DMS114 treated with DMSO at 0.1 percent for 48 hours (cell line): ENCODE data around the gene DTWD2.
A peak's percentile ranks its signal among the peaks of the same experiment; 100 is the strongest.

ENCODE experiments used
- DNase-seq: peaks from one replicate; lab custom pipeline; 2025; ENCODE audit not compliant: unreplicated experiment; lab: John Stamatoyannopoulos, UW

DTWD2 gene, protein sequence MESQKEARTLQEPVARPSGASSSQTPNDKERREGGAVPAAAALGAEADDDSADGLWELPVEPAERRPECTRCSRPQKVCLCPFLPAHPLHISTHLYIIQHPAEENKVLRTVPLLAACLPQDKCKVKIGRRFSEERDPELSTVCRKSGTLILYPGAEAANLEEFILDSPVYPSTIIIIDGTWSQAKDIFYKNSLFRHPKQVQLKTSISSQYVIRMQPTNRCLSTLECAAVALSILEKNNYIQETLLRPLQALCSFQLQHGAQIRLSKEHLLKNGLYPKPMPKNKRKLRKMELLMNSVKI

DNA sequence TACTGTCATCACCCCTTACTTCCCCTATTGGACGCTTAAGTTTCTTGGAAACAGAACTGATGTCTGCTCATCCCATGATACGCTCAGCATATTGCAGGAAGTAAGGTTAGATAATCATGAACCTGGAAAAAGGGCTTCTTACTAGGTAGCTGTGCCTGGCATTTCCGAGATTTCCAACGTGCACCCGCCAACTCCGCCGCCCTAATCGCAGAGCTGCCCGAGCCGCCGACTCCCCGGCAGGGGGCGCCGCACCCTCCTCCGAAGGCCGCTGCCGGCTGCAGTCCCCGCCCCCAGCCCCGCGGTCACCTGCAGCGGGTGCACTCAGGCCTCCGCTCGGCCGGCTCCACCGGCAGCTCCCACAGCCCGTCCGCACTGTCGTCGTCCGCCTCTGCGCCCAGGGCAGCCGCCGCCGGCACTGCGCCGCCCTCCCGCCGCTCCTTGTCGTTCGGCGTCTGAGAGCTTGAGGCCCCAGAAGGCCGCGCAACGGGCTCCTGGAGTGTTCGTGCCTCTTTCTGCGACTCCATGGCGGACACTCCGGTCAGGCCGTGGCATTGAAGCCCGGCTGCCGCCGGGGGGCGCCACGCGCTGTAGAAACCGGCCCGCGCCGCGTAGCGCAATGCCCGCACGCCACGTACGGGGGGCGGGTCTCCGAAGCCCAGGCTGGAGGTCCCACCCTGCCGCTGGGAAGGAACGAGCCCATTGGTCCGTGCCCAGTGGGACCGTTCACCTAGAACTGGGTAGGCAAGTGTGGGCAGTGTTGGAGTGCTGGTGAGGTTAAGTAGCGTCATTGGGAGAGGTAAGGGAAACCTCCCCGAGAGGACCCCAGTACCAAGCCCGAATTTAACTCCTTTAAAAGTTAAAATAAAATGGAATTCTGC, at the start of gene DTWD2:
TSS of gene DTWD2 (minus strand) at position 560 of the 878 bp plus-strand sequence. CDS start at position 524, 36 bp downstream.
- peak; percentile 83 for DNase-seq

GRCh38 chr5:119037496-119038215, 49.3 kb upstream of the DTWD2 start:
- DNase-seq = no peak

GRCh38 chr5:119036101-119036762, 47.9 kb upstream of the DTWD2 start:
- DNase-seq = no peak

GRCh38 chr5:119033135-119033534, 44.8 kb upstream of the DTWD2 start:
- DNase-seq = no peak

GRCh38 chr5:119032656-119033055, 44.3 kb upstream of the DTWD2 start:
- no peak for DNase-seq

DNA sequence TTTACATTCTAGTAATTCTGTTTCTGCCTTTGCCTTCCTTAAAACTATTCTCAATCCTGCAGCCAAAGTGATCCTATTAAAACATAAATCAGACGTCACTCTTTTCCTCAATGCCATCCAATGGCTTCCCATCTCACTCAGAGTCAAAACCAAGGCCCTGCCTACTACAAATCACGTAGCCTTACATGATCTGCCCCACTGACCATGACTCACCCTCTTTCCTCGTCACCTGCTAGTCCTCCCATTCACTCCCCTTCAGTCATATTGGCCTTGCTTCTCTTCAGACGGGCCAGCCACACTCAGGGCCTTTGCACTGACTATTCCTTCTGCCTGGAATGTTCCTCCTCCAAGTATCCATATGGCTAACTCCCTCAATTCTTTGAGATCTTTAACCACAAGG, 43.6 kb upstream of the DTWD2 start:
- DNase-seq = no peak

GRCh38 chr5:119031011-119031886, 42.9 kb upstream of the DTWD2 start:
- DNase-seq = no peak

DNA sequence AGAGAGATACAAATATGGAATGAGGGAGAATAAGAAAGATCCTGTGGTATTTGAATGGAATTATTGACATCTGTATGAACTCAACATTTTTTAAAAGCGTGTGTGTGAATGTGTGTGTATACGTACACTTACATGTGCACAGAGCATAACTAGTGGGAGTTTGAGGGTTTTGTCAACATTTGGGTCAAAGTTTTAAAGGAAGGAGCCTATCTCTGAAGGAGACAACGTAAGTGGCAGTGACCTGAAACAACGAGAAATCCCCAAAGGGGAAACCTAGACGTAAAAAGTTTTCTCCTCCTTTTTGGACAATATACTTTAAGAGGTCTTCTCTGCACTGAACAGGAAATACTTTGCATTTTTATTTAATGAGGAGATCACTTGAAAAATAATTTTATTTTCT, 40.2 kb upstream of the DTWD2 start:
- DNase-seq = no peak

GRCh38 chr5:119022773-119023172, 34.4 kb upstream of the DTWD2 start:
- DNase-seq = no peak

- DNase-seq = peak; percentile 59
Measured at GRCh38 chr5:119022017-119022745, 33.8 kb upstream of the DTWD2 start.

DNA sequence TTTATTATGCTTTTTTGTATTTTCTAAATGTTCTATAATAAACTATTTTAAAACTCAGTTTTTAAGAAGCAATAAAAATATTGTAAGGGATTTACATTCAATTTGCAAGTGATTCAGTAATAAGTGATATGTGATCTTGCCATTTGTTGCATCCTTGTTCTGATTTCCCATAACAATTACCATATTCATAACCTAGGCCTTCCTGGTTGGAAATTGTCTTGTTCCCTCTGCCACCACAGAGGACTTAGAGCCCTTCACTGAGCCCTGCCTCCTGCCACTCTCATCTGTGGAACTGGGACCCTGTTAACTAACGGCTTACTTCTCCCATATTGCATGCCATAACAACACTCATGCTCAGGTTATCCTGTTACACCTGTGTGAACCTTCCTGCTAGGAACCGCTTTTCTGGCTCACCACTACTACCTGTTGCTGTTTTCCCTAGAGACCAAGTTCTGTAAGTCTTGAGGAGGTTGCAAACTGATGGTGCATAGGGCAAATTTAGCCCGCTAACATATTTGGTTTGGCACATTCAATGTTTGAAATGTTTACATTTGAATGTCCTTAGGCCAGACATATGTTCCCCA, 32.9 kb upstream of the DTWD2 start:
- DNase-seq = no peak

GRCh38 chr5:119019949-119020348, 31.6 kb upstream of the DTWD2 start:
- no peak for DNase-seq

DNA sequence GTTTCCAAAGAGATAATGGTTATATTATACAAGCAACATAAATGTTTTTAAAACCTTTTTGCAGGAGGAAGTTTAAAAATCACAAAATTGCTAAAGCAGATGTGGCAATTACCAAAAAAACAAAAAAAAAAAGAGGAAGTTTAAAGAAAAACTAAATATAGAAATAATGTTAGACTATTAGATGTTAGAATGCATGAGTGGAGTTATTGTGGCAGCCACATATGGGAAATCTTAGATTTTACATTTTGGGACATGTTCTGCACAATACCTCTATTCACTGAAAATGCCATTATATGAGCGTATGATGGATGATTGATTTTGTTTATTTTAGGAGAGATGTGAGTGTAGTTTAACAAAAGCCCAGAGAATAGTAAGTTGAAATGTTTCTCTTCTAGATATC, 31.2 kb upstream of the DTWD2 start:
- no peak for DNase-seq

- DNase-seq = no peak
Measured at GRCh38 chr5:119017994-119018393, 29.6 kb upstream of the DTWD2 start.

- DNase-seq = no peak
Measured at GRCh38 chr5:119016125-119016774, 27.9 kb upstream of the DTWD2 start.

DNA sequence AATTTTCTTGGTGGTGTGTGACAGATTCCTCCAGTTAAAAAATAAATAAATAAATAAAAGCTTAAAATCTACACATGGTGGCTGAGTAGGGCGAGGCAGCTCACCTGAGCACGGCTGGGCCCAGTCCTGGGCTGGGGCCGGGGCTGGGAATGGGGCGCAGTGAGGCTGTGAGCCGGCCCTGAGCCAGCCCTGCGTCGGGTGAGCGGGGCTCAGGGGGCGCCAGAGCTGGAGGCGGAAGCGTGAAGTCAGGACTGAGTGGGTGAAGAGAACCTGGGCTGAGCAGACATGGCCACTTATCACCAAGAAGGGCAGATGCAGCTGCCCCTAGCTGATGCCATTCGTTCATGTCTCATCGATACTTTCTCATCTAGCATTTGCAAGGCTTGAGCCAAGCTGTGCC, 22.8 kb upstream of the DTWD2 start:
- DNase-seq = no peak

GRCh38 chr5:119010206-119010605, 21.9 kb upstream of the DTWD2 start:
- DNase-seq = no peak

DNA sequence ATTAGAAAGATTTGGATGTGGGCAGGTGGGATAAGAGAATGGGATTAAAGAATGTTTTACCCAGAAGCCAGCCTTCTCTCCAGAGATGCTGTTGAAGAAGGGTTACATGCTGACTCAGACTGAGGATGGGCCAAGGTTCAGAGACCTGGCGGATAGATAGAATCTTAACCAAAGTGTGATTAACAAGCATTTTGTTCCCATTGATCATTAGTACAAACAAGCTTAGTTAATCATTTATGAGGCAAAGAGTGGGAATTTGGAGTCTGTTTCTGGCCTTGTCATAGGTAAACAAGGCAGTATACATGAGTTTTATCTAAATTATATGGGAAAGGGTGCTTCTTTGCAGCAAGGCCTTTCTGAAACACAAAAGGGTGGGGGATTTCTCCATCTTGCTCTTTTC, 20.8 kb upstream of the DTWD2 start:
- no peak for DNase-seq

GRCh38 chr5:118999696-119000095, 11.3 kb upstream of the DTWD2 start:
- no peak for DNase-seq
